HepG2 (cell line): ENCODE results near the gene LTC4S. TPM values are rescaled to one million over a fixed set of nuclear protein-coding genes. Genes with fewer than 3 reads are reported as not detected.
A peak's percentile ranks its signal among the peaks of the same experiment; 100 is the strongest.

Source experiments
- ATF2 ChIP-seq: sonication (generic); formaldehyde crosslinking; IDR thresholded peaks from 2 replicates; pipeline ENCODE4 v1.4.0; 2020; ENCODE audit warnings: missing genetic modification reagents
- CTCF ChIP-seq: sonication (generic); formaldehyde crosslinking; IDR thresholded peaks from 2 replicates; pipeline ENCODE4 v1.5.0; 2020; ENCODE audit warnings: mild to moderate bottlenecking, missing genetic modification reagents, moderate library complexity
- GABPA ChIP-seq, 2 experiments: IDR thresholded peaks; 2 replicates each; pipeline ENCODE4 v1.6.1; 2011 to 2016; ENCODE audit warnings: low read depth in 2 of 2, low read length in 1 of 2, missing biosample characterization in 1 of 2, missing genetic modification characterization in 1 of 2
- GATA4 ChIP-seq: sonication (generic); IDR thresholded peaks from 2 replicates; pipeline ENCODE4 v1.6.1; 2016; ENCODE audit warnings: antibody characterized with exemption, low read depth, borderline replicate concordance
- HHEX ChIP-seq: IDR thresholded peaks from 2 replicates; pipeline ENCODE4 v1.6.1; 2016; ENCODE audit warnings: control low read depth
- HOXD1 ChIP-seq: sonication (generic); formaldehyde crosslinking; IDR thresholded peaks from 2 replicates; pipeline ENCODE4 v1.5.0; 2020; ENCODE audit warnings: missing genetic modification reagents
- KDM6A ChIP-seq: IDR thresholded peaks from 2 replicates; pipeline ENCODE4 v1.6.1; 2016; ENCODE audit warnings: low read depth
- MBNL3 ChIP-seq: fragments of 250-450 bp; sonication (Bioruptor Pico); conservative IDR thresholded peaks from 2 replicates; pipeline ENCODE4 v1.8.0; 2022; ENCODE audit warnings: mild to moderate bottlenecking, inconsistent platforms
- MIER2 ChIP-seq: IDR thresholded peaks from 2 replicates; pipeline ENCODE4 v1.6.1; 2016; ENCODE audit warnings: missing biosample characterization, missing genetic modification reagents
- NFE2L2 ChIP-seq: fragments of 150-350 bp; IDR thresholded peaks from 2 replicates; pipeline ENCODE4 v1.6.1; 2014; ENCODE audit warnings: low read length
- NFYB ChIP-seq: sonication (generic); formaldehyde crosslinking; IDR thresholded peaks from 2 replicates; pipeline ENCODE4 v1.4.0; 2020; ENCODE audit warnings: missing genetic modification reagents
- POLR2AphosphoS2 ChIP-seq: IDR thresholded peaks from 2 replicates; pipeline ENCODE4 v1.6.1; 2011; ENCODE audit warnings: low read depth, low read length, improper control_type of control experiment
- RORA ChIP-seq: sonication (generic); formaldehyde crosslinking; IDR thresholded peaks from 2 replicates; pipeline ENCODE4 v1.5.0; 2020; ENCODE audit warnings: mild to moderate bottlenecking, missing genetic modification reagents, moderate library complexity
- SALL1 ChIP-seq: sonication (generic); formaldehyde crosslinking; IDR thresholded peaks from 2 replicates; pipeline ENCODE4 v1.8.0; 2022; ENCODE audit warnings: mild to moderate bottlenecking, missing genetic modification reagents
- SIX4 ChIP-seq: sonication (generic); formaldehyde crosslinking; IDR thresholded peaks from 2 replicates; pipeline ENCODE4 v1.4.0; 2020; ENCODE audit warnings: missing genetic modification reagents
- SMARCE1 ChIP-seq: fragments of 450-650 bp; IDR thresholded peaks from 2 replicates; pipeline ENCODE4 v1.6.1; 2017; ENCODE audit warnings: borderline replicate concordance
- TCF7L2 ChIP-seq: IDR thresholded peaks from 2 replicates; pipeline ENCODE4 v1.6.1; 2011; ENCODE audit warnings: mild to moderate bottlenecking, low read depth, low read length, moderate library complexity
- ZBTB26 ChIP-seq: IDR thresholded peaks from 2 replicates; pipeline ENCODE4 v1.6.1; 2016; ENCODE audit warnings: missing compliant biosample characterization, missing genetic modification reagents, borderline replicate concordance
- ZFP36 ChIP-seq: fragments of 150-350 bp; IDR thresholded peaks from 2 replicates; pipeline ENCODE4 v1.6.1; 2018; ENCODE audit warnings: borderline replicate concordance, low read length, low read depth; ENCODE audit not compliant: partially characterized antibody
- ZNF225 ChIP-seq: sonication (generic); formaldehyde crosslinking; IDR thresholded peaks from 2 replicates; pipeline ENCODE4 v1.4.0; 2020; ENCODE audit warnings: mild to moderate bottlenecking, missing genetic modification reagents
- ZNF24 ChIP-seq: fragments of 450-650 bp; IDR thresholded peaks from 2 replicates; pipeline ENCODE4 v1.6.1; 2017; ENCODE audit warnings: antibody characterized with exemption, mild to moderate bottlenecking
- ZNF317 ChIP-seq: sonication (generic); formaldehyde crosslinking; IDR thresholded peaks from 2 replicates; pipeline ENCODE4 v1.5.0; 2020; ENCODE audit warnings: mild to moderate bottlenecking, missing genetic modification reagents
- ZNF350 ChIP-seq: sonication (generic); formaldehyde crosslinking; IDR thresholded peaks from 2 replicates; pipeline ENCODE4 v1.4.0; 2020; ENCODE audit warnings: mild to moderate bottlenecking, low read depth, missing genetic modification reagents, borderline replicate concordance
- ZNF513 ChIP-seq: sonication (generic); formaldehyde crosslinking; conservative IDR thresholded peaks from 2 replicates; pipeline ENCODE4 v1.5.0; 2020; ENCODE audit warnings: missing genetic modification reagents
- polyA plus RNA-seq, 8 experiments: library from polyadenylated mRNA; depleted of rRNA in 3 of 8; stranded (reverse) in 7 of 8; unstranded in 1 of 8; fragments of >200 nt; fragmentation: Illumina TruSeq in 4 of 8; extraction: Trizol in 4 of 8; gene quantifications; 2 replicates each; pipeline versions ENCODE4 v1.2.1 to v1.2.3, GENCODE V29; 2011 to 2016; ENCODE audit warnings: low read depth in 4 of 8, missing spikeins in 1 of 8, mixed read lengths in 1 of 8; ENCODE audit not compliant: insufficient read depth in 1 of 8
- total RNA-seq, 5 experiments: library from RNA; depleted of rRNA; stranded (reverse); fragments of >200 nt; fragmentation: Illumina TruSeq; extraction: Trizol; gene quantifications; 2 replicates each; pipeline ENCODE4 v1.2.3, GENCODE V29; 2016; ENCODE audit warnings: low read depth in 1 of 5

LTC4S gene
- total and polyA plus RNA-seq, 2 of the 13 experiments (the other 11 are each of a cell fraction or from before 2014, with no cell fraction given), result 0.35 TPM; not detected in 1

- TF ChIP-seq ZBTB26 (CRISPR knock-in tag) (no peak), NFE2L2 (peak; percentile 55; the same call in 1 of the 2 replicates), SIX4 (CRISPR knock-in tag) (0 out of 2 replicates have a peak, but pooled peaks have one; percentile 50), ZNF317 (CRISPR knock-in tag) (no peak), POLR2AphosphoS2 (no peak), RORA (no peak), HHEX (CRISPR knock-in tag) (peak; percentile 55; the same call in 1 of the 2 replicates), CTCF (CRISPR knock-in tag) (peak; percentile 22; the same call in 1 of the 2 replicates), GATA4 (peak; percentile 34; the same call in 1 of the 2 replicates), ATF2 (CRISPR knock-in tag) (peak; percentile 95), MIER2 (CRISPR knock-in tag) (no peak), KDM6A (CRISPR knock-in tag) (peak; percentile 72; the same call in 1 of the 2 replicates), SMARCE1 (no peak), ZNF225 (CRISPR knock-in tag) (no peak), NFYB (CRISPR knock-in tag) (no peak; the same call in 1 of the 2 replicates), HOXD1 (CRISPR knock-in tag) (peak; percentile 70; the same call in 1 of the 2 replicates), TCF7L2 (no peak), ZNF24 (no peak), SALL1 (CRISPR knock-in tag) (peak; percentile 91), ZFP36 (no peak), GABPA (IDR thresholded peaks at IDR 0.05; ENCODE audit: low read depth, low read length) (no peak), GABPA (CRISPR knock-in tag; IDR thresholded peaks at IDR 0.05; ENCODE audit: low read depth) (peak; percentile 63; the same call in 1 of the 2 replicates), ZNF350 (CRISPR knock-in tag) (peak; percentile 80; the same call in 1 of the 2 replicates), ZNF513 (CRISPR knock-in tag) (no peak), MBNL3 (CRISPR knock-in tag) (no peak)
Observed at GRCh38 chr5:179818746-179819295, 25.0 kb downstream of the LTC4S start (continued).
